Left ventricle myocardium inferior (tissue), 1 donor: Measurements from ENCODE around the gene HOXD8. TPM values are rescaled to one million over a fixed set of nuclear protein-coding genes. Genes with fewer than 3 reads are reported as not detected.

Experiments
- DNase-seq: peaks from one replicate; pipeline ENCODE4 v3.0.0-alpha.2; 2020
- H3K27ac ChIP-seq: fragments of 200-600 bp; replicated peaks from 2 replicates; pipeline ENCODE4 v1.8.0; 2021
- H3K27me3 ChIP-seq: fragments of 200-600 bp; 2 replicates; pipeline ENCODE4 v1.8.0; 2021; ENCODE audit warnings: low read depth
- H3K36me3 ChIP-seq: fragments of 200-600 bp; 2 replicates; pipeline ENCODE4 v1.8.0; 2021
- H3K4me1 ChIP-seq: fragments of 200-600 bp; 2 replicates; pipeline ENCODE4 v1.8.0; 2021
- H3K4me3 ChIP-seq: fragments of 200-600 bp; 2 replicates; pipeline ENCODE4 v1.8.0; 2021; ENCODE audit warnings: mild to moderate bottlenecking, moderate library complexity
- H3K9me3 ChIP-seq: fragments of 200-600 bp; replicated peaks from 2 replicates; pipeline ENCODE4 v1.8.0; 2021
- intact Hi-C: fragments of 100-400 bp; cut with micrococcal nuclease; formaldehyde crosslinking; loops from one replicate; pipeline ENCODE4 v1.11.0; 2022
- total RNA-seq: library from RNA; stranded (reverse); fragmentation: NEBNext Ultra II Directional; extraction: Animal tissue kit (Norgen Biotek cat#: 25700); gene quantifications from one replicate; pipeline ENCODE4 v1.2.1, GENCODE V29; 2021
- TF ChIP-seq, protein P1 (sequence below): fragments of 200-600 bp; IDR thresholded peaks from 2 replicates; pipeline ENCODE4 v1.8.0; 2021; ENCODE audit warnings: antibody characterized with exemption, mild to moderate bottlenecking, borderline replicate concordance
- donor health status: DM: no; HTN: yes; CAD: no; lungs with severe emphysema.

HOXD8 gene
- total RNA-seq, 1 donor from 2014 or later = 0.14 TPM

DNA sequence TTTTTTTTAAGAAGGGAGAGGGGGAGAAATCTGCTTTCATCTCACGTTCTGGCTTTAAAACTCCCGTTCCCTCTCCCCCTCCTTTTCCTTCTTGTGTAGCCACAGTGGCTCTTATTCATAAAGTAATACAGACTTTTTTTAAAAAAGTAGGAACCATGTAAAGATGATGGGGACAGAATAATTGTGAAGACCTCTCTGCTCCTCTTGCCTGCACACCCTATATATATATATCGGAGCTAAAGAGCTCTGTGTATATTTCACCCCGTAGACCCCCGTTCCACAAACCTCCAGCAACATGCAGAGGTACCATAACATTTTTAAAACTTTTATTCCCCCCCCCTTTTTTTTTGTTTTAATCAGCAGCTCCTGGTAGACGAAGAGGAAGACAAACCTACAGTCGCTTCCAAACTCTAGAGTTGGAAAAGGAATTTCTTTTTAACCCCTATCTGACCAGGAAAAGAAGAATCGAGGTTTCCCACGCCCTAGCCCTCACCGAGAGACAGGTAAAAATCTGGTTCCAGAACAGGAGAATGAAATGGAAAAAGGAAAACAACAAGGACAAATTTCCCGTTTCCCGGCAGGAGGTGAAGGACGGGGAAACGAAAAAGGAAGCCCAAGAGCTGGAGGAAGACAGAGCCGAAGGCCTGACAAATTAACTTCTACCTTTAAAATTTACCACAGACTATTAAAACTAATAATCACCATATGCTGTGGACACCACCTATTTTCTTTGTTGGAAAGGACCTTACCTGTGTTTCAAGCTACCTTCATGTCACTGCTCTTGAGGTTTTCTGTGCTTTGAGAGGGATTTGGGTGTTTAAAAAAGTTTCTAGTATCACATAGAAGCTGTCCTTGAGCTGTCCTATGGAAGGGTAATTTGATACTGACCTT, 1.7 kb downstream of the HOXD8 start:
- intact Hi-C loops = loop anchor here (10.0 kb wide), 1 partner anchor 684 kb away; no protein-coding TSS in a partner anchor
- Histone ChIP-seq H3K4me3 (peak overlapping the region; percentile 62), H3K27ac (peak overlapping the region; percentile 77), H3K36me3 (no peaks in the 10 kb centered on the region), H3K9me3 (no peaks in the 10 kb centered on the region), H3K4me1 (peaks cover 27% of the 10 kb centered on the region), H3K27me3 (peaks cover 99% of the 10 kb centered on the region)
- no peak for DNase-seq
- TF ChIP-seq, protein P1, sequence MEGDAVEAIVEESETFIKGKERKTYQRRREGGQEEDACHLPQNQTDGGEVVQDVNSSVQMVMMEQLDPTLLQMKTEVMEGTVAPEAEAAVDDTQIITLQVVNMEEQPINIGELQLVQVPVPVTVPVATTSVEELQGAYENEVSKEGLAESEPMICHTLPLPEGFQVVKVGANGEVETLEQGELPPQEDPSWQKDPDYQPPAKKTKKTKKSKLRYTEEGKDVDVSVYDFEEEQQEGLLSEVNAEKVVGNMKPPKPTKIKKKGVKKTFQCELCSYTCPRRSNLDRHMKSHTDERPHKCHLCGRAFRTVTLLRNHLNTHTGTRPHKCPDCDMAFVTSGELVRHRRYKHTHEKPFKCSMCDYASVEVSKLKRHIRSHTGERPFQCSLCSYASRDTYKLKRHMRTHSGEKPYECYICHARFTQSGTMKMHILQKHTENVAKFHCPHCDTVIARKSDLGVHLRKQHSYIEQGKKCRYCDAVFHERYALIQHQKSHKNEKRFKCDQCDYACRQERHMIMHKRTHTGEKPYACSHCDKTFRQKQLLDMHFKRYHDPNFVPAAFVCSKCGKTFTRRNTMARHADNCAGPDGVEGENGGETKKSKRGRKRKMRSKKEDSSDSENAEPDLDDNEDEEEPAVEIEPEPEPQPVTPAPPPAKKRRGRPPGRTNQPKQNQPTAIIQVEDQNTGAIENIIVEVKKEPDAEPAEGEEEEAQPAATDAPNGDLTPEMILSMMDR = no peak

DNA sequence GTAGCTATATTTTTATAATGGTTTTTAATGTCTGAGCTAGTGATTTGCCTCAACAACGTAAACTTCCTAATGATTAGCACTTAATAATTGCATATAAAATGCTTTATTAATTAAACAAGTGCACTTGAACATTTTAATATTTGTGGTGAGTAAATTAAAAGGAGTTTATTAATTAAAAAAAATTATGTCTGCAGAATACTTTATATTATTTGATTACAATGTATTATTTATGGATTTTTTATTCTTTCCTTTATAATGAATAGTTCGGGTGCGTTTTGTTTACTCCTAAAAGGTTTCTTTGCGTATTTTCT, 2.3 kb downstream of the HOXD8 start:
- TF ChIP-seq, protein P1 = no peak
- peaks cover 33% of the 10 kb centered on the region for H3K4me1 ChIP-seq
- peak overlapping the region; percentile 33 for H3K27ac ChIP-seq
- H3K27me3 ChIP-seq = peaks cover 99% of the 10 kb centered on the region
- DNase-seq = no peak
- H3K9me3 ChIP-seq = no peaks in the 10 kb centered on the region
- H3K36me3 ChIP-seq = no peaks in the 10 kb centered on the region
- H3K4me3 ChIP-seq = peak overlapping the region; percentile 62
- intact Hi-C loops = loop anchor here (10.0 kb wide), 1 partner anchor 683 kb away; no protein-coding TSS in a partner anchor

DNA sequence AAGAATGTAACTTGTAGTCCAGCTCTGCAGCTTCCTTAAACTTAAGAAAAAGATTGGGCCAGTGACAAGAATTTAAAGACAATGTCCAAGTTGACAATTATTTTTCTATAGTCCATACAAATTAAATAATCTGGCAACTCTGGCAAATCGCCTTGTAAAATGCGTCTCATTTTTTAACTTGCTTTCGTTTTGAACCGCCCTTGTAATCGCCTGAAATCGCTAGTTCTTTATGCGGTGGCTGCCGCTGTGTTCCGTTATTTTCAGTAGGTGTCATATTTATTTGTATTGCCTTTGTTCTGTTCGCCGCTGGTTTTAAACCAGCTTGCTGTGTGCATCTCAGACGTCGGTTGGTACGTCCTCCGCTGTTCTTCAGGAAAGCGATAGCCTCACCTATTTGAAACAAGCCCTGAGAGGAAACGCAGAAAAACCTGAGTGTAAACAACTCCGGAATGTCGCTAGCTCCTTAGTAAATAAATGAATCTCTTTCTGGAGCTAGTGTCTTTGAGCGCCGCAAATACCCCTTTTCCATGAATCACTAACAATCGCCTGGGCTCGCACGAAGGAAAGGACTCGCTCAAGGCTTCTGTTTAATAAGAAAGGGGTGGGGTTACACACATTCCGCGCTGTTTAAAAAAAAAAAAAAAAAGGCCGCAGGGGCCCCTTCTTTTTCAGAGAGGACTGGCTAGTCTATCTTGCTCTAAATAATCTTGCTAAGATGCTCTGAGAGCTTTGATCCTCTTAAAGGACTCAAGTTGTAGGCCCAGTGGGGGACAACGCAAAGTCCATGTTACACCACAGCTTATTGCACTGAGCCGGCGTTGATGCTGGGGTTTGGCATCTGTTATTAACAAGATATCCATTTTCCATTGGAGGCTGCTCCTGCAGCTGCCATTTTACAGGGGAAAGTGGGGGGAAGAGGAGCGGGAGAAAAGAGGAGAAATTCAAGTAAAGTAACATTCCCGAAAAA, 3.0 kb downstream of the HOXD8 start:
- Histone ChIP-seq H3K4me3 (peak overlapping the region; percentile 62), H3K27me3 (peaks cover 99% of the 10 kb centered on the region), H3K27ac (peak overlapping the region; percentile 33), H3K36me3 (no peaks in the 10 kb centered on the region), H3K4me1 (peaks cover 32% of the 10 kb centered on the region), H3K9me3 (no peaks in the 10 kb centered on the region)
- DNase-seq = no peak
- intact Hi-C loops = loop anchor here (10.0 kb wide), 1 partner anchor 682 kb away; no protein-coding TSS in a partner anchor
- TF ChIP-seq, protein P1 = no peak

DNA sequence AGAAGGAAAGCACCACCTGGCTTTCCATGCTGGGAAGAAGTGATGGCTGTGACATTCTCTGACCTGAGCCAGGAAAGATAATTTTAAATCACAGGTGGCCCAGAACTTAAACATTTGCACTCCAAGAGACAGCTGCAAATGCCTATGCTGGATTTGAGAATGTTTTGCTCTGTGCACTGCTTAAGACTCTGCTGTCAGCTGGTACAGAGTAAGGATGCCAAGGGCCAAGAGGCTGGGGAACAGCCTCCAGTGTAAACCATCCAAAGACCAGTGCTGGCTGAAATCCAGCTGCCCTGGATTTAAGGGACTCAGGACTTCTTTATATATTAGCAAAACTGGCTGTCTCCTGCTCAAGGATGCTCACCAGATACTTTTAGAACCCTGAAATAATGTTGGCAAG, 3.9 kb downstream of the HOXD8 start:
- peaks cover 32% of the 10 kb centered on the region for H3K4me1 ChIP-seq
- no peak overlapping the region for H3K27ac ChIP-seq
- intact Hi-C loops = loop anchor here (10.0 kb wide), 1 partner anchor 681 kb away; no protein-coding TSS in a partner anchor
- TF ChIP-seq, protein P1 = no peak
- no peak overlapping the region for H3K4me3 ChIP-seq
- DNase-seq = no peak
- H3K9me3 ChIP-seq = no peaks in the 10 kb centered on the region
- peaks cover 100% of the 10 kb centered on the region for H3K27me3 ChIP-seq
- no peaks in the 10 kb centered on the region for H3K36me3 ChIP-seq

DNA sequence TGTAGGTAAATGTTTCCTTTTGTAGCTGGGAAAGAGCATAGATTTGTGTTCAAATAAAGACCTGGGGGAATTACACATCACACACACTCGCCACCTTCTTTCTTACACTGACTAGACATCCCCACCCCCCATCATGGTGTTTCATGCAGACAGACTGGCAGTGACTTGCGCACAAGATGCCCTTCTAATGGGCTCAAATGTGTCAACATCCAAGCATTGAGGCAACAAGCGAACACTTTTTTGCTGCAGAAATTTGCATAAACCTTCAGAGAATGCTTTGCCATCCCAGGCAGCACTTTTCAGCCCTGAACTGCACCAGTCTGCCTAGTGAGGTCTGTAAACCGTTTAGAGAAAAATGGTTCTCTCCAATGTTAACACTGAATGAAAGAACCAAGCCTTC, 4.5 kb downstream of the HOXD8 start:
- DNase-seq = no peak
- Histone ChIP-seq H3K4me1 (peaks cover 26% of the 10 kb centered on the region), H3K36me3 (no peaks in the 10 kb centered on the region), H3K4me3 (no peak overlapping the region), H3K27ac (no peak overlapping the region), H3K9me3 (no peaks in the 10 kb centered on the region), H3K27me3 (peaks cover 100% of the 10 kb centered on the region)
- TF ChIP-seq, protein P1 = no peak
- intact Hi-C loops = loop anchor here (10.0 kb wide), 1 partner anchor 681 kb away; no protein-coding TSS in a partner anchor
